H1 (cell line): ENCODE results near the gene COX7C. TPM values are rescaled to one million over a fixed set of nuclear protein-coding genes. Genes with fewer than 3 reads are reported as not detected.

ENCODE experiments used
- CTCF ChIA-PET: fragments of 300-600 bp; sonication (Branson Sonifier 250); formaldehyde crosslinking; loops from one replicate; lab custom pipeline; 2021; ENCODE audit not compliant: partially characterized antibody; lab: Charles Lee
- POLR2A ChIA-PET: fragments of 300-600 bp; sonication (Branson Sonifier 250); formaldehyde crosslinking; loops from one replicate; lab custom pipeline; 2021; ENCODE audit warnings: inconsistent platforms; ENCODE audit not compliant: partially characterized antibody; lab: Charles Lee
- DNase-seq, 2 experiments: peaks; one replicate each; pipeline versions ENCODE4 v3.0.0 to v3.0.0-alpha.2; 2010 to 2022; ENCODE audit warnings: low spot score in 2 of 2, low read depth in 1 of 2, mixed read lengths in 1 of 2
- FAIRE-seq: peaks from 2 replicates; lab custom pipeline; 2011; peaks lifted over from hg19 to GRCh38; lab: Jason Lieb, UNC
- H2AFZ ChIP-seq: 2 replicates; pipeline ENCODE4 v1.8.1; 2012; ENCODE audit warnings: low read length, inconsistent platforms
- H2AK5ac ChIP-seq: 2 replicates; pipeline ENCODE4 v1.6.1; 2013; ENCODE audit warnings: low read depth, low read length
- H2BK120ac ChIP-seq: replicated peaks from 2 replicates; pipeline ENCODE3; 2013; ENCODE audit warnings: low read depth, low read length, inconsistent platforms
- H2BK12ac ChIP-seq: 2 replicates; pipeline ENCODE4 v1.6.1; 2013; ENCODE audit warnings: low read depth, low read length
- H2BK15ac ChIP-seq: 2 replicates; pipeline ENCODE4 v1.6.1; 2013; ENCODE audit warnings: low read length
- H2BK20ac ChIP-seq: 2 replicates; pipeline ENCODE4 v1.6.1; 2013; ENCODE audit warnings: low read length
- H2BK5ac ChIP-seq: 2 replicates; pipeline ENCODE4 v1.6.1; 2013; ENCODE audit warnings: low read depth, low read length
- H3K14ac ChIP-seq: 2 replicates; pipeline ENCODE4 v1.6.1; 2013; ENCODE audit warnings: inconsistent platforms; ENCODE audit not compliant: insufficient read length
- H3K18ac ChIP-seq: 2 replicates; pipeline ENCODE4 v1.6.1; 2013; ENCODE audit warnings: low read length; ENCODE audit errors: extremely low read depth
- H3K23ac ChIP-seq: 2 replicates; pipeline ENCODE4 v1.6.1; 2013; ENCODE audit warnings: inconsistent platforms; ENCODE audit not compliant: insufficient read length
- H3K23me2 ChIP-seq: 2 replicates; pipeline ENCODE4 v1.6.1; 2013; ENCODE audit warnings: low read depth, low read length
- H3K27ac ChIP-seq: 2 replicates; pipeline ENCODE4 v1.6.1; 2011; ENCODE audit warnings: low read depth, low read length, inconsistent platforms
- H3K27me3 ChIP-seq, 4 experiments: replicated peaks in 1 of 4; 1 replicate in 1 of 4; 2 replicates in 3 of 4; pipeline versions ENCODE4 v1.6.1 to v1.8.1; 2011 to 2013; ENCODE audit warnings: low read length in 3 of 4, mild to moderate bottlenecking in 3 of 4, inconsistent platforms in 2 of 4, mixed read lengths in 2 of 4, moderate library complexity in 1 of 4; ENCODE audit not compliant: control insufficient read depth in 3 of 4, insufficient read depth in 3 of 4; ENCODE audit errors: extremely low read depth in 1 of 4
- H3K36me3 ChIP-seq, 4 experiments: 2 replicates each; pipeline versions ENCODE4 v1.6.1 to v1.8.1; 2011 to 2013; ENCODE audit warnings: mild to moderate bottlenecking in 4 of 4, low read length in 3 of 4, moderate library complexity in 2 of 4, control low read depth in 1 of 4, inconsistent platforms in 1 of 4; ENCODE audit not compliant: insufficient read depth in 4 of 4, control insufficient read depth in 2 of 4
- H3K4ac ChIP-seq: replicated peaks from 2 replicates; pipeline ENCODE3; 2013; ENCODE audit warnings: low read length, low read depth, mixed read lengths, inconsistent platforms; ENCODE audit not compliant: insufficient read length
- H3K4me1 ChIP-seq, 4 experiments: replicated peaks in 1 of 4; 1 replicate in 1 of 4; 2 replicates in 3 of 4; pipeline versions ENCODE4 v1.6.1 to v1.8.1; 2011 to 2013; ENCODE audit warnings: low read length in 3 of 4, inconsistent platforms in 2 of 4, mixed read lengths in 1 of 4; ENCODE audit not compliant: insufficient read depth in 4 of 4, control insufficient read depth in 3 of 4
- H3K4me2 ChIP-seq, 2 experiments: 2 replicates each; pipeline versions ENCODE4 v1.6.1 to v1.8.1; 2011 to 2013; ENCODE audit warnings: low read depth in 2 of 2, low read length in 2 of 2, control low read depth in 1 of 2, inconsistent platforms in 1 of 2, mild to moderate bottlenecking in 1 of 2; ENCODE audit not compliant: insufficient read depth in 1 of 2
- H3K4me3 ChIP-seq, 4 experiments: fragments of 200-600, 300-600 bp in 1 of 4; sonication (generic), shearing (Covaris generic), sonication (Bioruptor Twin) in 1 of 4; 2 replicates each; pipeline versions ENCODE4 v1.5.1 to v1.8.1; 2011 to 2016; ENCODE audit warnings: low read length in 4 of 4, low read depth in 3 of 4, control low read depth in 2 of 4, inconsistent platforms in 2 of 4, mild to moderate bottlenecking in 2 of 4, mixed read lengths in 1 of 4, moderate library complexity in 1 of 4; ENCODE audit not compliant: insufficient read depth in 2 of 4; ENCODE audit errors: extremely low read depth in 1 of 4
- H3K56ac ChIP-seq: replicated peaks from 2 replicates; pipeline ENCODE3; 2013; ENCODE audit warnings: low read depth, mild to moderate bottlenecking, mixed read lengths, low read length, inconsistent platforms; ENCODE audit not compliant: insufficient read length
- H3K79me1 ChIP-seq: 2 replicates; pipeline ENCODE4 v1.6.1; 2013; ENCODE audit warnings: low read depth, low read length, control low read depth
- H3K79me2 ChIP-seq, 2 experiments: 2 replicates each; pipeline versions ENCODE4 v1.6.1 to v1.8.1; 2012 to 2013; ENCODE audit warnings: low read length in 2 of 2, mild to moderate bottlenecking in 2 of 2, inconsistent platforms in 1 of 2; ENCODE audit not compliant: insufficient read depth in 2 of 2, control insufficient read depth in 1 of 2
- H3K9ac ChIP-seq, 4 experiments: replicated peaks in 1 of 4; 1 replicate in 1 of 4; 2 replicates in 3 of 4; pipeline versions ENCODE4 v1.6.1 to v1.8.1; 2011 to 2013; ENCODE audit warnings: low read depth in 3 of 4, low read length in 3 of 4, control low read depth in 2 of 4, mild to moderate bottlenecking in 2 of 4, moderate library complexity in 2 of 4, inconsistent platforms in 1 of 4; ENCODE audit errors: extremely low read depth in 1 of 4
- H3K9me3 ChIP-seq, 2 experiments: 2 replicates each; pipeline versions ENCODE4 v1.6.1 to v1.8.1; 2012 to 2013; ENCODE audit warnings: mild to moderate bottlenecking in 2 of 2, moderate library complexity in 2 of 2, control low read depth in 1 of 2, inconsistent platforms in 1 of 2, low read depth in 1 of 2, low read length in 1 of 2, mixed read lengths in 1 of 2; ENCODE audit not compliant: insufficient read depth in 2 of 2
- H4K20me1 ChIP-seq, 2 experiments: replicated peaks in 1 of 2; 2 replicates each; pipeline versions ENCODE3 to v1.8.1; 2011 to 2013; ENCODE audit warnings: inconsistent platforms in 2 of 2, low read length in 2 of 2, mild to moderate bottlenecking in 1 of 2; ENCODE audit not compliant: insufficient read depth in 2 of 2, control insufficient read depth in 1 of 2
- H4K5ac ChIP-seq: 2 replicates; pipeline ENCODE4 v1.6.1; 2013; ENCODE audit warnings: low read length, low read depth, mixed read lengths, inconsistent platforms; ENCODE audit not compliant: insufficient read length
- H4K8ac ChIP-seq: 2 replicates; pipeline ENCODE4 v1.8.0; 2013; ENCODE audit warnings: mild to moderate bottlenecking, moderate library complexity, low read length, inconsistent platforms; ENCODE audit not compliant: insufficient read depth; ENCODE audit errors: extremely low read depth
- H4K91ac ChIP-seq: replicated peaks from 2 replicates; pipeline ENCODE3; 2013; ENCODE audit warnings: low read length, mixed read lengths, inconsistent platforms; ENCODE audit not compliant: insufficient read length
- CTBP2 ChIP-seq: IDR thresholded peaks from 2 replicates; pipeline ENCODE4 v1.7.0; 2011; ENCODE audit warnings: borderline replicate concordance, mild to moderate bottlenecking, moderate library complexity, mixed read lengths, low read length; ENCODE audit not compliant: insufficient read depth, insufficient read length
- NRF1 ChIP-seq: IDR thresholded peaks from 2 replicates; pipeline ENCODE4 v1.6.1; 2011; ENCODE audit warnings: mild to moderate bottlenecking, low read depth, low read length, improper control_type of control experiment
- WGBS, 2 experiments: shearing (Covaris generic) in 1 of 2; methylation state at CpG; one replicate each; pipeline versions ENCODE4 v1.1.6 to v1.1.7; 2013 to 2015; ENCODE audit warnings: low lambda C conversion rate in 2 of 2, mixed read lengths in 2 of 2, inconsistent platforms in 1 of 2, low coverage in 1 of 2, missing lambda C conversion rate in 1 of 2; ENCODE audit not compliant: insufficient replicate concordance in 2 of 2, insufficient coverage in 1 of 2, insufficient read length in 1 of 2; ENCODE audit errors: extremely low coverage in 1 of 2, missing lambda C conversion rate in 1 of 2; 5-methylcytosine and 5-hydroxymethylcytosine counted together
- polyA plus RNA-seq, 7 experiments: library from polyadenylated mRNA; depleted of rRNA in 3 of 7; stranded (reverse) in 5 of 7; unstranded in 2 of 7; fragments of >200 nt in 5 of 7; fragments of 200-250 nt in 2 of 7; gene quantifications; 1 replicate in 5 of 7; 2 replicates in 1 of 7; 4 replicates in 1 of 7; pipeline versions ENCODE4 v1.2.1 to v1.2.3, GENCODE V29; 2011 to 2013; ENCODE audit warnings: missing spikeins in 2 of 7, mixed read lengths in 2 of 7
- total RNA-seq: library from RNA; stranded (reverse); fragmentation: NEBNext Ultra II Directional; extraction: Animal tissue kit (Norgen Biotek cat#: 25700); gene quantifications from 2 replicates; pipeline ENCODE4 v1.2.1, GENCODE V29; 2021

COX7C gene
- total and polyA plus RNA-seq, 2 of the 8 experiments (the other 6 are each of a cell fraction or from before 2014, with no cell fraction given): 1,059 to 1,207 TPM

GRCh38 chr5:86579502-86579901, 38.2 kb upstream of the COX7C start:
- FAIRE-seq (no peak), DNase-seq (no peak)
- no peak overlapping the region for H2BK120ac ChIP-seq
- H2BK5ac ChIP-seq: no peak overlapping the region
- H3K4me3 ChIP-seq: no peak overlapping the region
- no peak overlapping the region for H3K18ac ChIP-seq
- H4K91ac ChIP-seq: no peak overlapping the region
- H3K14ac ChIP-seq: no peak overlapping the region
- H2BK20ac ChIP-seq: no peak overlapping the region
- no peak overlapping the region for H4K5ac ChIP-seq
- no peaks in the 10 kb centered on the region for H3K23me2 ChIP-seq
- H3K4ac ChIP-seq: no peak overlapping the region
- no peak overlapping the region for H3K27ac ChIP-seq
- H3K56ac ChIP-seq: no peak overlapping the region
- H2BK12ac ChIP-seq: no peak overlapping the region
- H3K4me1 ChIP-seq: no peaks in the 10 kb centered on the region
- H3K79me1 ChIP-seq: no peaks in the 10 kb centered on the region
- H3K9me3 ChIP-seq: no peaks in the 10 kb centered on the region
- H3K27me3 ChIP-seq: no peaks in the 10 kb centered on the region
- ChIA-PET CTCF (no interaction called here), POLR2A (no interaction called here)
- H2AFZ ChIP-seq: 0 out of 2 replicates have a peak overlapping the region, but pooled peaks have one; percentile 59
- no peak overlapping the region for H3K4me2 ChIP-seq
- H2AK5ac ChIP-seq: no peak overlapping the region
- no peaks in the 10 kb centered on the region for H3K79me2 ChIP-seq
- no peaks in the 10 kb centered on the region for H3K36me3 ChIP-seq
- H2BK15ac ChIP-seq: no peak overlapping the region
- H4K8ac ChIP-seq: no peak overlapping the region
- WGBS, 2 experiments: 89% methylated on average over 3 of the region's 3 CpGs; no CpG with 5 or more reads in 1 of the 2 experiments
- H3K9ac ChIP-seq: no peak overlapping the region
- TF ChIP-seq NRF1: no peak
- TF ChIP-seq CTBP2: no peak
- TF ChIP-seq, all 59 proteins: peak for 0
- Histone ChIP-seq H4K20me1 (no peaks in the 10 kb centered on the region), H3K23ac (no peak overlapping the region)
